T-helper 2 cell (primary cell): ENCODE data around the gene QPCTL.
"Not testable (repeated sequence)": the region's sequence is repeated elsewhere in the genome, so short reads cannot be mapped to it uniquely, and the experiment has no call there.

Experiments
- DNase-seq, 5 experiments: peaks; one replicate each; pipeline versions ENCODE4 v3.0.0 to v3.0.0-alpha.2; 2012 to 2022

The QPCTL gene

GRCh38 chr19:45676851-45677263 is 15.6 kb upstream of the QPCTL start:
- DNase-seq, result peak; percentile 24 to 54 (median 44)

GRCh38 chr19:45677351-45678230 is 14.9 kb upstream of the QPCTL start:
- DNase-seq, result peak; percentile 60 to 94 (median 72)

GRCh38 chr19:45681391-45682015 is 11.0 kb upstream of the QPCTL start:
- peak; percentile 73 to 90 (median 81) for DNase-seq

GRCh38 chr19:45682117-45682516 is 10.3 kb upstream of the QPCTL start:
- no peak for DNase-seq

- DNase-seq, result no peak
Measured at GRCh38 chr19:45682908-45683307, 9.6 kb upstream of the QPCTL start.

- not testable (repeated sequence) for DNase-seq
Measured at GRCh38 chr19:45685045-45685444, 7.4 kb upstream of the QPCTL start.

- DNase-seq, result no peak
Measured at GRCh38 chr19:45687599-45687998, 4.9 kb upstream of the QPCTL start.

GRCh38 chr19:45691516-45692186 is 815 bp upstream of the QPCTL start, which contains the start of gene SNRPD2:
Gene SNRPD2, minus strand, starts transcription at chr19:45691953. Its CDS starts 65 bp downstream, at chr19:45691888.
- DNase-seq, result peak; percentile 76 to 93 (median 87)

- DNase-seq, result peak; percentile 49 to 70 (median 68)
Measured at GRCh38 chr19:45693106-45693788, 781 bp downstream of the QPCTL start.

- DNase-seq, result no peak
Measured at GRCh38 chr19:45701676-45702075, 9.2 kb downstream of the QPCTL start.

GRCh38 chr19:45705115-45705514 is 12.6 kb downstream of the QPCTL start:
- DNase-seq, result no peak

GRCh38 chr19:45705710-45706415 is 13.4 kb downstream of the QPCTL start:
- DNase-seq, result no peak

- DNase-seq, result no peak
Measured at GRCh38 chr19:45710356-45711130, 18.1 kb downstream of the QPCTL start.

GRCh38 chr19:45711851-45712698 is 19.6 kb downstream of the QPCTL start:
- no peak for DNase-seq

- DNase-seq, result no peak
Measured at GRCh38 chr19:45712699-45713067, 20.2 kb downstream of the QPCTL start.

GRCh38 chr19:45713141-45713540 is 20.7 kb downstream of the QPCTL start:
- DNase-seq, result no peak

GRCh38 chr19:45715139-45715538 is 22.7 kb downstream of the QPCTL start:
- no peak for DNase-seq

GRCh38 chr19:45716359-45717130 is 24.1 kb downstream of the QPCTL start:
- peak in 1 of 5 experiments; percentile 27 for DNase-seq
